Upper lobe of left lung (tissue), 6 donors: Measurements from ENCODE around the gene LRRC56. TPM values are rescaled to one million over a fixed set of nuclear protein-coding genes. Genes with fewer than 3 reads are reported as not detected.
A peak's percentile ranks its signal among the peaks of the same experiment; 100 is the strongest.
"Not testable (repeated sequence)": the region's sequence is repeated elsewhere in the genome, so short reads cannot be mapped to it uniquely, and the experiment has no call there.

Experiments used
- ATAC-seq, 2 donors: fragments of 200-7000 bp; cut with Tn5 transposase; one replicate each; pipeline ENCODE4 v1.9.1; 2022; ENCODE audit warnings: mild to moderate bottlenecking in 2 of 2, moderate library complexity in 2 of 2; ENCODE audit not compliant: low FRiP score in 2 of 2
- DNase-seq, 2 donors: peaks; one replicate each; pipeline ENCODE4 v3.0.0-alpha.2; 2019 to 2020
- H3K27ac ChIP-seq, 4 donors: fragments of 200-600 bp; sonication (generic); one replicate each; pipeline ENCODE4 v1.5.1; 2016 to 2019
- H3K27me3 ChIP-seq, 4 donors: fragments of 200-600 bp; sonication (generic); one replicate each; pipeline ENCODE4 v1.5.1; 2017 to 2019
- H3K36me3 ChIP-seq, 4 donors: fragments of 200-600 bp; sonication (generic); one replicate each; pipeline ENCODE4 v1.5.1; 2016 to 2019
- H3K4me1 ChIP-seq, 4 donors: fragments of 200-600 bp; sonication (generic); one replicate each; pipeline ENCODE4 v1.5.1; 2018 to 2019
- H3K4me3 ChIP-seq, 4 donors: fragments of 200-600 bp; sonication (generic); one replicate each; pipeline ENCODE4 v1.5.1; 2017 to 2019; ENCODE audit warnings: mild to moderate bottlenecking in 2 of 4, moderate library complexity in 1 of 4
- H3K9me3 ChIP-seq, 4 donors: fragments of 200-600 bp; sonication (generic); one replicate each; pipeline ENCODE4 v1.5.1; 2018 to 2019
- CTCF ChIP-seq, 6 experiments: fragments of 450-650 bp in 4 of 6; fragments of 200-600 bp in 2 of 6; sonication (generic) in 2 of 6; IDR thresholded peaks; one replicate each; pipeline ENCODE4 v1.5.1; 2016 to 2019; ENCODE audit warnings: antibody characterized with exemption in 6 of 6
- EP300 ChIP-seq, 4 donors: sonication (generic); formaldehyde crosslinking; IDR thresholded peaks; one replicate each; pipeline ENCODE4 v1.5.1; 2017; ENCODE audit warnings: antibody characterized with exemption in 4 of 4, control low read depth in 2 of 4
- POLR2A ChIP-seq, 4 donors: fragments of 450-650 bp; IDR thresholded peaks; one replicate each; pipeline ENCODE4 v1.5.1; 2016 to 2017; ENCODE audit warnings: antibody characterized with exemption in 4 of 4, mild to moderate bottlenecking in 2 of 4
- POLR2AphosphoS5 ChIP-seq, 2 donors: sonication (generic); formaldehyde crosslinking; IDR thresholded peaks; one replicate each; pipeline ENCODE4 v1.5.1; 2017; ENCODE audit warnings: antibody characterized with exemption in 2 of 2
- WGBS, 2 donors: methylation state at CpG; one replicate each; pipeline ENCODE4 v1.1.5; 2017 to 2018; 5-methylcytosine and 5-hydroxymethylcytosine counted together
- total RNA-seq, 6 donors: library from RNA; depleted of rRNA in 4 of 6; stranded (reverse); fragments of >200 nt in 4 of 6; gene quantifications; one replicate each; pipeline versions ENCODE4 v1.1.0 to v1.2.1, GENCODE V29; 2016 to 2021
- donor health status: DM: no; HTN: no; CAD: no; lungs with moderate emphysema.
- donor health status: DM: no; HTN: yes; CAD: no; lungs with severe emphysema.

The LRRC56 gene
- total RNA-seq, 6 donors from 2014 or later, result 3.5 to 11.5 (median 5.8) TPM

DNA sequence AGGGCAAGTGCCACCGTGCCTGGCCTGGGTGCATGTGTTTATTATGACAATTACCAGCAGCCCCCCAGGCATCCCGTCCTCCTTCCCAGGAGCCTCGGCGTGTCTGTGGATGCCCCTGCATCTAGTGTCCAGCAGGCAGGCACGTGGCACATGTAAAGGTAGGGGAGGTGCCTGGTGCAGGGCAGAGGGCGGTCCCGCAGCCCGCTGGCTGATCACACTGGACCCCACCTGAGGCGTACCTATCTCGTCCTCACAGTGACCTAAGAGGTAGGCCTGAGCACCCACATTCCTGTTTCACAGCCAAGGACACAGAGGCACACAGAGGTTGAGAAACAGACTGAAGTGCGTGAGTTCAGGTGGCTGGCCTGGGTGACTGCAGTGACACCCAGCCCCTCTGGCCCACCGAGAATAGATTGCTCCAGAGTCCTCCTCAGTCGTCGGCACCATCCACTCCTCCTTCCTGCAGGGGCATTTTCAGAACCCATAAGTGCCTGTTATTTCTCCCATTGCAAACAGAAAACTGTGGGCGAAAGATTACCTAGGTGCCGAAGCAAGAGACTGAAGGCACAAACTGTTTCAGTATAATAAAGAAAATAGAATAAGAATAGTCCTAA, 35.9 kb downstream of the LRRC56 start:
- ATAC-seq (peak in 1 of 2 donors; percentile 17), DNase-seq (peak; percentile 73 to 81)
- peak overlapping the region in 3 of 4 donors; percentile 26 to 60 (median 46) for H3K27ac ChIP-seq
- 69 to 86% methylated on average over 9 to 16 of the region's 16 CpGs for WGBS, 2 donors
- TF ChIP-seq POLR2A (IDR thresholded peaks at IDR 0.05) (no peak), POLR2AphosphoS5 (IDR thresholded peaks at IDR 0.05) (no peak), EP300 (IDR thresholded peaks at IDR 0.05) (no peak)
- no peaks in the 10 kb centered on the region for H3K27me3 ChIP-seq
- peaks cover 36 to 51% (median 39%) of the 10 kb centered on the region in 4 donors for H3K4me1 ChIP-seq
- H3K4me3 ChIP-seq, result no peak overlapping the region
- H3K36me3 ChIP-seq, result no peaks in the 10 kb centered on the region
- H3K9me3 ChIP-seq, result no peaks in the 10 kb centered on the region

GRCh38 chr11:574031-574570, 36.8 kb downstream of the LRRC56 start:
- Histone ChIP-seq H3K27ac (peak overlapping the region in 2 of 4 donors; percentile 17 to 46), H3K4me1 (peaks cover 42 to 57% (median 44%) of the 10 kb centered on the region in 4 donors), H3K4me3 (peak overlapping the region in 3 of 4 donors; percentile 76 to 96 (median 80))
- not testable (repeated sequence) for ATAC-seq, H3K9me3 ChIP-seq, H3K27me3 ChIP-seq, DNase-seq, H3K36me3 ChIP-seq
- 52 to 72% methylated on average over 13 to 14 of the region's 14 CpGs for WGBS, 2 donors

- H3K27ac ChIP-seq, result peak overlapping the region; percentile 52 to 68 (median 60)
- H3K4me1 ChIP-seq, result peaks cover 42 to 56% (median 46%) of the 10 kb centered on the region in 4 donors
- peak overlapping the region; percentile 71 to 96 (median 78) for H3K4me3 ChIP-seq
- WGBS, 2 donors, result 30 to 32% methylated on average over 23 to 24 of the region's 25 CpGs
- no peaks in the 10 kb centered on the region for H3K36me3 ChIP-seq
- no peaks in the 10 kb centered on the region for H3K9me3 ChIP-seq
- TF ChIP-seq POLR2AphosphoS5 (IDR thresholded peaks at IDR 0.05), result no peak
- TF ChIP-seq EP300 (IDR thresholded peaks at IDR 0.05), result no peak
- no peak for TF ChIP-seq POLR2A (IDR thresholded peaks at IDR 0.05)
- TF ChIP-seq CTCF (IDR thresholded peaks at IDR 0.05), result no peak
- no peaks in the 10 kb centered on the region for H3K27me3 ChIP-seq
- ATAC-seq (peak in 1 of 2 donors; percentile 7), DNase-seq (peak in 1 of 2 donors; percentile 74)
Observed at GRCh38 chr11:574632-575312, 37.4 kb downstream of the LRRC56 start.

DNA sequence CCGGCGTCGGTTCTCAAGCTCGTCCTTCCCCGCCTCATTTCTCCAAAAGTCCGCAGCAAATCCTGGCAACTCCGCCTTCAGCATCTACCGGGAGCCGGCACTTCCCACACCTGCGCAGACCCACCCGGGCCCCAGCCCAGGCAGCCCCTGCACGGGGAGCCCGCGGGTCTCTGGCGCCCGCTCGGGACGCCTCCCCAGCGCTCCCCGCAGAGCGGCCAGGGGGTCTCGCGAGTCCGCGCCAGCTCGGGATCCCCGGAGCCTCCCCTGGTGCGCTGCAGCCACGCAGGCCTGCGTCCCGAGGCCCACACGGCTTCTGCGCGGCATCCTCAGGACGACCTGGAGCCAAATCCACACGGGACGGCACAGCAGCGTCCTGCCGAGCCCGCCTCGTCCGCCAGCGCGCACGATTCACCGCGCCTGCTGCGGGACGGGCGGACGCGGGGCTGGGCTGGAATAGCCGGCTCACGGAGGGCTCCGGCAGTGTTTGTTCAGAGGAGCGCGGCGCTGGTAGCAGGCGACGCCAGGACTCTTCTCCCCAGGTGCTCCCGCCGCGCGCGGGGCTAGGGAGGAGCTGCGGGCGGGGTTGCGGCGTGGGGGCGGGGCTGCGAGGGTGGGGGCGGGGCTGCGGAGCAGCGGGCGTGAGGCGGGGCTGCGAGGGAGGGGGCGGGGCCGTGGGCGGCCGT, 38.1 kb downstream of the LRRC56 start:
- peaks cover 45 to 63% (median 51%) of the 10 kb centered on the region in 4 donors for H3K4me1 ChIP-seq
- no peaks in the 10 kb centered on the region for H3K36me3 ChIP-seq
- peak overlapping the region; percentile 71 to 96 (median 78) for H3K4me3 ChIP-seq
- H3K27me3 ChIP-seq, result no peaks in the 10 kb centered on the region
- H3K9me3 ChIP-seq, result no peaks in the 10 kb centered on the region
- ATAC-seq, result peak in 1 of 2 donors; percentile 17
- 2 to 3% methylated on average over 21 of the region's 81 CpGs for WGBS, 2 donors
- H3K27ac ChIP-seq, result peak overlapping the region; percentile 52 to 68 (median 60)
- no peak for TF ChIP-seq EP300 (IDR thresholded peaks at IDR 0.05)
- peak in 1 of 2 donors; percentile 18 for TF ChIP-seq POLR2AphosphoS5 (IDR thresholded peaks at IDR 0.05)
- peak in 1 of 6 experiments; percentile 15 for TF ChIP-seq CTCF (IDR thresholded peaks at IDR 0.05)
- peak in 2 of 4 donors; percentile 10 to 41 for TF ChIP-seq POLR2A (IDR thresholded peaks at IDR 0.05)
- no peak for DNase-seq

GRCh38 chr11:575996-576768, 38.9 kb downstream of the LRRC56 start, which contains the start of gene PHRF1:
TSS of gene PHRF1 (plus strand) at chr11:576470. CDS start at chr11:581513, 5,043 bp downstream.
- peak; percentile 95 to 97 for ATAC-seq
- Histone ChIP-seq H3K4me1 (peaks cover 45 to 64% (median 52%) of the 10 kb centered on the region in 4 donors), H3K27me3 (no peaks in the 10 kb centered on the region), H3K27ac (peak within 1 kb of the TSS; percentile 92 to 97 (median 94)), H3K36me3 (no peaks in the 10 kb centered on the region), H3K4me3 (peak within 1 kb of the TSS; percentile 78 to 96 (median 84)), H3K9me3 (no peaks in the 10 kb centered on the region)
- DNase-seq, result peak; percentile 96 to 98
- 0 to 6% methylated on average over 6 to 37 of the region's 99 CpGs for WGBS, 2 donors
- TF ChIP-seq EP300 (IDR thresholded peaks at IDR 0.05), result peak in 1 of 4 donors; percentile 10
- TF ChIP-seq CTCF (IDR thresholded peaks at IDR 0.05), result peak in 4 of 6 experiments; percentile 19 to 51 (median 26)
- peak; percentile 22 to 88 (median 70) for TF ChIP-seq POLR2A (IDR thresholded peaks at IDR 0.05)
- peak; percentile 75 to 90 for TF ChIP-seq POLR2AphosphoS5 (IDR thresholded peaks at IDR 0.05)
